ENCODE results near the gene SDCCAG8.

- TF ChIP-seq CTCF (conservative IDR thresholded peaks at IDR 0.05) (no peak), ZFX (IDR thresholded peaks at IDR 0.05) (no peak)
Observed at GRCh38 chr1:243465738-243466137, 209.9 kb downstream of the SDCCAG8 start.

Data from C4-2B (cell line).